ENCODE results near the gene PSD2.

GRCh38 chr5:139763280-139763929 lies 32.2 kb upstream of the PSD2 start:
- TF ChIP-seq EGR1 (IDR thresholded peaks at IDR 0.05; ENCODE audit: low read depth in 2 of 2), result no peak
- no peak for TF ChIP-seq MAX (IDR thresholded peaks at IDR 0.05)
- TF ChIP-seq CTCF (IDR thresholded peaks at IDR 0.05; ENCODE audit: low read depth, low read length, missing input control), result no peak
- TF ChIP-seq YY1 (IDR thresholded peaks at IDR 0.05), result no peak
- TF ChIP-seq FOXA1 (IDR thresholded peaks at IDR 0.05), result no peak
- no peak for TF ChIP-seq GABPA (IDR thresholded peaks at IDR 0.05 in 1 of 2, conservative IDR thresholded peaks at IDR 0.05 in 1 of 2)
- no peak for TF ChIP-seq RAD21 (IDR thresholded peaks at IDR 0.05)
- TF ChIP-seq RXRA (IDR thresholded peaks at IDR 0.05), result no peak
- no peak for TF ChIP-seq FOXA2 (IDR thresholded peaks at IDR 0.05)
- TF ChIP-seq SP1 (IDR thresholded peaks at IDR 0.05), result no peak
- TF ChIP-seq TAF1 (conservative IDR thresholded peaks at IDR 0.05), result no peak
- TF ChIP-seq ATF3 (IDR thresholded peaks at IDR 0.05), result no peak
- TF ChIP-seq REST (IDR thresholded peaks at IDR 0.05), result no peak
